ENCODE data around the gene PCED1A.

Gene PCED1A, protein sequence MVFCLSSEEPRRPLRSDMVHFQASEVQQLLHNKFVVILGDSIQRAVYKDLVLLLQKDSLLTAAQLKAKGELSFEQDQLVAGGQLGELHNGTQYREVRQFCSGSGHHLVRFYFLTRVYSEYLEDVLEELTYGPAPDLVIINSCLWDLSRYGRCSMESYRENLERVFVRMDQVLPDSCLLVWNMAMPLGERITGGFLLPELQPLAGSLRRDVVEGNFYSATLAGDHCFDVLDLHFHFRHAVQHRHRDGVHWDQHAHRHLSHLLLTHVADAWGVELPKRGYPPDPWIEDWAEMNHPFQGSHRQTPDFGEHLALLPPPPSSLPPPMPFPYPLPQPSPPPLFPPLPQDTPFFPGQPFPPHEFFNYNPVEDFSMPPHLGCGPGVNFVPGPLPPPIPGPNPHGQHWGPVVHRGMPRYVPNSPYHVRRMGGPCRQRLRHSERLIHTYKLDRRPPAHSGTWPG

DNA sequence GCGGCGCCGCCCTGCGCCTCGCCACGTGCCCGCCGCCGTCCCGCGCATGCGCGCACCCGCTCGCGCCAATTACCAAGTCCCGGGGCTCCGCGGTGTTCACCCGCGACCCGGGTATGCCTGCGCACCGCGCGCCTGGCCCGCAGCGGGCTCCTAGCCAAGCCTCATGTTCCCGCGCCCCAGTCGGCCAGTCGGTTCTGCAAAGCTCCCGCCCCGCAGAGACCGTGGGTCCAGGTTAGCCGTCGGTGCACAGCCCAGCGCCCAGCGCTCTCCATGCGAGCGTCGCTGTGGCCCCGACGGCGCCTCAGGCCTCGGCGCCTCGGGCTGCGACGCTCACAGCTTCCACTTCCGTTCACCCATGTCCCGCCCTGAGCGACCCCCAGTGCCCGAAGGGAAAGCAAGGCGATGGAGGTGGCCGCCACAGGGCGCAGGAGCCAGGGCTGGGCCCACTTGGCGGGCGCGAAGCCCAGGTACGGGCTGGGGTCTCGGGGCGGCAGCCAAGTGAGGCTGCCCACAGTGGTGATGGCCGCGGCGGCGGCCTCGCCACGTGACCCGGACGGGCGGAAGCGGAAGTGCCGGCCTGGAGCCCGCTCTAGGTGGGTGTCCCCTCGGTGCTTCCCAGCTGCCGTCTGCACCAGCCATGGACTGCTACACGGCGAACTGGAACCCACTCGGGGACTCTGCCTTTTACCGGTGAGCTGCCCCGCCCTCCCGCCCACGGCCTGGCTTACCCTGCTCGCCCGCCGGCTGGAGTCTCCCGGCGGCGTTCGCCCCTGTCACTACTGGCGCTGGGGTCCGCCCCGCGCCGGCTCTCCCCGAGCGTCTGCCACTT is at the start of gene PCED1A, which contains the start of gene VPS16:
Gene PCED1A (minus strand): TSS at position 518 of the 829 bp plus-strand sequence. CDS start 743 bp downstream, outside the sequence.
Gene VPS16 (plus strand): TSS at position 608 of the 829 bp plus-strand sequence. CDS start 30 bp downstream, at position 638.
- DNase-seq (ENCODE audit: low spot score) = peak; percentile 97

GRCh38 chr20:2889797-2890196 is 49.3 kb upstream of the PCED1A start:
- no peak for DNase-seq (ENCODE audit: low spot score)

GRCh38 chr20:2889209-2889608 is 48.8 kb upstream of the PCED1A start:
- DNase-seq (ENCODE audit: low spot score) = no peak

DNA sequence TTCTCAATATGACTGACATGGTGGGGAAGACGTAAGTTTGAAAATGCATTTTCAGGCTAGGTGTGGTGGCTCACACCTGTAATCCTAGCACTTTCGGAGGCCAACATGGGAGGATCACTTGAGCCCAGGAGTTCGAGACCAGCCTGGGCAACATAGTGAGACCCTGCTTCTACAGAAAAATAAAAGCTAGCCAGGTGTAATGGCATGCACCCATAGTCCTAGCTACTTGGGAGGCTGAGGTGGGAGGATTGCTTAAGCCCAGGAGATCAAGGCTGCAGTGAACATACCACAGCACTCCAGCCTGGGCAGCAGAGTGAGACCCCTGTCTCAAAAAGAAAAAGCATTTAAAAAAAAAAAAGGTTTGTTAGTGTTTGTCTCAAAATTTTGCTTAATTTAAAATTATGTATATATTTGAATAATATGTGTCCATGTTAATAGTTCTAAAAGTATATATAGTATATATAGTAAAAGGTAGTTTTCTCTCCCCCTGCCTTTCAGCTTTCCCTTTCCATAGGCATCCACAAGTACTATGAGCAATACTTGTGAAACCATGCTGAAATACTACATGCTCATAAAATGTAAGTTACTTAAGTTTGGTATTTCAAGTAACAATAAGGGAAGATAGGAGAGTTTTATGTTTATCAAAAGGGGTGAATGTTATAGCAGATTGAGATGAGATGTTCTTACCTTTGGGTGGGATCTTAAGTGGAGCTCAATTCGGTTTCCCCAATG is 47.9 kb upstream of the PCED1A start:
- no peak for DNase-seq (ENCODE audit: low spot score)

- DNase-seq (ENCODE audit: low spot score) = no peak
Measured at GRCh38 chr20:2887715-2888114, 47.3 kb upstream of the PCED1A start.

DNA sequence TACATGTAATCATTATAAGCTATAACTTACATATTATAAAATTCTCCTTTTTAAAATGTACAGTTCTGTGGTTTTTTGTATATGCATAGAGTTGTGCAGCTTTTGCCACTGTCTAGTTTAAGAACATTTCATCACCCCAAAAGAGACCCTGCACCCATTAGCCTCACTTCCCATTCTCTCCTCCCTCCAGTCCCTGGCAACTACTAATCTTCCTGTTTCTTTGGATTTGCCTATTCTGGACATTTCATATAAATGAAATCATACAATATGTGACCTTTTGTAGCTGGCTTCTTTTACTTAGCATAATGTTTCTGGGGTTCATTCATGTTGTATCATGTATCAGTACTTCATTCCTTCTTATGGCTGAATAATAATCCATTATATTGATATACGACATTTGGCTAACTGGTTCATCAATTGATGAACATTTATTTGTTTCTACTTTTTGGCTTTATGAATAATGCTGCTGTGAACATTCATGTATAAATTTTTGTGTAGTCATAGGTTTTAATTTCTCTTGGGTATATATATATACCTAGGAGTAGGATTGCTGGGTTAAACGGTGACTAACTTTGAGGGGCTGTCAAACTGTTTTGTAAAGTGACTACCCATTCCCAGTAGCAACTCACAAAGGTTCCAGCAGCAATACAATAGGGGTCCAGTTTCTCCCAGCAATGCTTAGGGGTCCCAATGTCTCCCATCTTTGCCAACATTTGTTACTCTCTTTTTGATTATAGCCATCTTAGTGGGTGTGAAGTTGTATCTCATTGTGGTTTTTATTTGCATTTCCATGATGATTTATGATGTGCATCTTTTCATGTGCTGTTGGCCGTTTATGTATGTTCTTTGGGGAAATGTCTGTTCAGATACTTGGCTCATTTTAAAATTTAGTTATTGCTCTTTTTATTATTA is 43.5 kb upstream of the PCED1A start:
- DNase-seq (ENCODE audit: low spot score) = no peak

- no peak for DNase-seq (ENCODE audit: low spot score)
Measured at GRCh38 chr20:2880650-2881049, 40.2 kb upstream of the PCED1A start.

DNA sequence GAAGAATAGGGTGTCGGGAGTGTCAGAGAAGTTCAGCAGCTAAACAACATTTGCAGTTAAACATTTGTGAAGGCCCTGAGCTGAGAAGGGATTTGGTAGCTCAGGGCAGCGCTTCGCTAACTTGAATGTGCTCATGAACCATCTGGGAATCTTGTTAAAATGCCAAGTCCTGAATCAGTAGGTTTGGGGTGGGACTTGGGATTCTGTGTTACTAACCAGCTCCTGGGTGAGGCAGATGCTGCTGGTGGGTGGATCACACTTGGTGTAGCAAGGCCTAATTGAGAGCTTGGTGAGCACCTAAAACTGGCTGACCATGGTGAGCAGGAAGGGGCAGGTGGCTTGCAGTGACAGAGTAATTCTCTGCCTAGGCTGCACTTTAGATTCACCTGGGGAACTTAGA is 38.7 kb upstream of the PCED1A start:
- peak; percentile 94 for DNase-seq (ENCODE audit: low spot score)

GRCh38 chr20:2878515-2878914 is 38.1 kb upstream of the PCED1A start:
- DNase-seq (ENCODE audit: low spot score) = no peak

DNA sequence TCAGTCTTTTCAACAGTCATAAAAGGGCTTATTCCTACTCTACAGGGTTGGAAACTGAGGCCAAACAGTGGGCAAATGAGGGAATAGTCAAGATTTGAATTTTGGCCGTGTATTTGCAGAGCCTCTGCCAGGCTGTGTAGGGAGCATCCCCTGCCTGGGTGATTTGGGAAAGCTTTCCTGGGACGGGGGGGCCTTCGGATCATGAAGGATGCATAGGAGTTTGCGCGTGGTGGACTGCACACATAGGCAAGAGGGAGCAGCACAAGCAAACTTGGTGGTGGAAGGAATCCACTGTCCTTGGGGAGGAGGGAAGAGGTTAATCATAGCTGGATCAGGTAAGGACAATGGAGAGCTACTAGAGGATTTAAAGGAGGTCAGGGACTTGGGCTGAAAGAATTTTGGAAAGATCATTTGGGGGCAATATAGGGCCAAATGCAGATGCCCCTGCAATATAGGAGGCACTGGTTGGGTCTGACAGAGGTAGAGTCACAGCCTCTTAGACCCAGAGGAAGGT is 35.3 kb upstream of the PCED1A start:
- no peak for DNase-seq (ENCODE audit: low spot score)

DNA sequence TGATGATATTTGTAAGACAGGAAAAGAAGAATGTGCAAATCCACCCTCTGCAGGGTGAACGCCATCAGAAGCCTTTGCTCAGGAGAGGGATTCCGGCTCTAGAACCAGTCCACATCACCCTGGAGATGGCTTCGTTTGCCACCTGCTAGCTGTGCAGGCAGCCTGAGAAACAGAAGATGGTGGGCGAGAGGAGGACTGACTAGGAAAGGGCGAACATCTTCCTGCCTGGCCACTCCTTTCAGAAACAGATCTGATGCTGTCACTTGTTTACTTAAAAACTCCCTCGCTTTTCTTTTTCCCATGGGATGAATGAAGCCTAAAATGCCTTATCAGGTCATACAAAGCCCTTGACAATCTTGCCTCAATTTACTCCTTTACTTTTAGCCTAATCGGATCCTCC is 34.0 kb upstream of the PCED1A start:
- no peak for DNase-seq (ENCODE audit: low spot score)

- DNase-seq (ENCODE audit: low spot score) = no peak
Measured at GRCh38 chr20:2873747-2874041, 33.2 kb upstream of the PCED1A start.

DNA sequence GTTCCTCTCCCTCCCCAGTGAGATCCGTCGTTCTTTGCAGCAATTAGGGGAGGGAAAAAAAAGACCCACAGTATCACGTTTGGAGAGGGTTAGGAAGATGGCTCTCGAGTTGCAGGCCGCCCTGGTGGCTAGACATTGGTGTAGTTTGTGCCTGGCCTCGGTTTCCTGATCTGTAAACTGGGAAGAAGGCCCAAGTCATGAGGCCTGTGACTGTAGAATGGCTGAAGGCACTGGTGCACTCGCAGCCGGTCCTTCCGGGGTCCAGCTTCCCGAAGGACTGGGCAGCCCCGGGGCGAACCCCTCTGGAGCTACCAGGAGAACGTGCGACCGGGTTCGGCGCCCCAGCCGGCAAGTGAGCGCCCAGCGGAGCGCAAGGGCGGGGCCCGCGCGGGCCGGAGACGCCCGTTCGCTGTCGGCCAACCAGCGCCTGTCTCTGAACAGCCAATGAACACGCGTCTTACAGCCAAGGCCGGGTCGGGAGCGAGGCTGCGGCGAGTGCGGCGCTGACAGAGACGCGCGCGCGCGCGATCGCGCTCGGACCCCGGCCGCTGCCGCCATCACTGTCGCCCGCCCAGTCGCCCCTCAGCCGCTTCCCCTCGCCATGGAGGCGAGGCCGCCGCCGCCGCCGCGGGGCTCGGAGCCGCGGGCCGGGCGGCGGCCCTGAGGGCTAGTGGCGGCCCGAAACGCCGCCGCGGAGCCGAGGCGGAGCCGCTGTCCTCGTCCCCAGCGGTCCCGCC is 32.7 kb upstream of the PCED1A start, which contains the start of gene PTPRA:
Gene PTPRA (plus strand): TSS at position 472 of the 737 bp plus-strand sequence. CDS start 90,797 bp downstream, outside the sequence.
- DNase-seq (ENCODE audit: low spot score) = peak; percentile 96

DNA sequence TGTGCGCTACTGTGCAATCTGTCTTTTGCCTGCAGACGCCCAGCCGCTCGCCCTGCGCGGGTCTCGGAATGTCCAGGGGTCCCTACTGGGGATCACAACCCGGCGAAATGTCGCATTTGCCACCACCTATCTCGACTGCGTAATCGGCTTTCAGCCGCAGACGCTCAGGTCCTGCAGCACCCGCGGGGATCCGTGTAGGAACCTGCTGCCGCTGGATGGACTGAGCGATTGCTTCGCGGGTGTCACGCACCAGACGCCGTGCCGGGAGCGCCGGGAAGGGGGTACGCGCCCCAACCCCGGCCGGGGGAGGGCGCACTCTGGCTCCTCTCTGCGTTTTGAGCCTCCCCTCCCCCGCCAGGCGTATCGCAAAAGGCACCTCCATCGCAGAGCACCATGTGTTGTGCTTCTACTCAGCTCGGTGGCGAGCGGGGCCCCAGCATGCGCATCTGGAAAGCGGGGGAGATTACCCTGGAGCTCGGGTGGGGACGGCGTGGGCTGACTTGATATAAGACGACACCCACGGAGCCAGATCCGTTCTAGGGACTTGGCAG is 32.1 kb upstream of the PCED1A start:
- DNase-seq (ENCODE audit: low spot score) = no peak

DNA sequence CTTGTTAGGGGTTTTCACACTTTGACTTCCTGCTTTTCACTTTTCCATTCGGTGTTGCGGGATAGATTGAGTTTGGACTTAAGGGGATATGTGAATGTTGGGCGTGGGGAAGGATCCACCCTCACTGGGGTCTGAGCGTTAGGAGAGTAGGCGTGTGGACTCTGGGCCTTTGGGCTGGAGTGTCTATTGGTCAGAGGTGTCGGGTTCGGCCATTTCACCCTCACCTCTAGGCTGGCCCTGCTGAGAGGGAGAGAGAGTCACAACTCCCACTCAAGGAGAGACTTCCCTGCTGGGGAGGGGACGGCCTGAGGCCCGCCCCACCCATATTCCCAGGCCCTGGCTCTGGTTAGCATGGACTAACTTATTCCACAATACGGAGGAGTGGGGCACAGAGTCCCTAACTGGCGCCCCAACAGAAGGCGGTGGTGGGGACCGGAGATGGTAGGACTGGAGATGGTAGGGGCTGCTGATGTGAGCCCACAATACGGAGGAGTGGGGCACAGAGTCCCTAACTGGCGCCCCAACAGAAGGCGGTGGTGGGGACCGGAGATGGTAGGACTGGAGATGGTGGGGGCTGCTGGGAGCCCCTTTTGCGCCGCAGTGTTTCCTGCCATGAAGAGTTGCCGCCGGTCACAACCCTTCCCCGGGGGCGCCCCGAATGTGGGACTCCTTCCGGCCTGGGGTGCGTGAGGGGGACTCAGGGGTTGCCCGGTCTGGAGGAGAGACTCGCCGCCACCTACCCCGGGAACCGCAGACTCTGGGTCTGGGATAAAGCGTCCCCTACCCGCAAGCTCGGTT is 31.4 kb upstream of the PCED1A start:
- no peak for DNase-seq (ENCODE audit: low spot score)

- no peak for DNase-seq (ENCODE audit: low spot score)
Measured at GRCh38 chr20:2871111-2871465, 30.6 kb upstream of the PCED1A start.

DNA sequence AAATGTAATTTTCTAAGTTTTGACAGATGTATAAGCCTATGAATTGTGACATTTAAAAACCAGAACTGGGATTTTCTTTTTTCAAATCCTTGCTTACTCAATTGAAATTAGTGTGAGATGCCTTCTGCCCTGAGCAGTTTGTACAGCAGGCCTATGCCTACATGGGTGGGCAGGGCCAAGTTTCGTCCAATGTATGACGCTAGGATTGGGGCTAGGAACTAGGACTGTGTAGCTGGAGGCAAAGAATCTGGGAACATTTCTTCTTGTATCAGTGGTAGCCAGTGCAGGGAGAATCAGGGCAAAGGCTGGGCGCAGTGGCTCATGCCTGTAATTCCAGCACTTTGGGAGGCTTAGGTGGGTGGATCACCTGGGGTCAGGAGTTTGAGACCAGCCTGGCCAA is 28.9 kb upstream of the PCED1A start:
- DNase-seq (ENCODE audit: low spot score) = no peak

GRCh38 chr20:2867081-2867864 is 26.8 kb upstream of the PCED1A start:
- no peak for DNase-seq (ENCODE audit: low spot score)
